Measurements from ENCODE around the gene KIAA2012. TPM values are rescaled to one million over a fixed set of nuclear protein-coding genes. Genes with fewer than 3 reads are reported as not detected.

The KIAA2012 gene
- total RNA-seq, result not detected

GRCh38 chr2:202072737-202073401, at the start of gene KIAA2012:
Gene KIAA2012, plus strand, starts transcription at chr2:202073255. Its CDS starts 373 bp downstream, at chr2:202073628.
- intact Hi-C loops (cut with DNase I), result no loop called here
- ATAC-seq (peak; percentile 73), DNase-seq (ENCODE audit: low spot score) (no peak)

- no peak for ATAC-seq
Observed at GRCh38 chr2:202023904-202024266, 49.2 kb upstream of the KIAA2012 start.

GRCh38 chr2:202024871-202025270, 48.2 kb upstream of the KIAA2012 start:
- no peak for DNase-seq (ENCODE audit: low spot score)
- ATAC-seq, result no peak
- intact Hi-C loops (cut with DNase I), result no loop called here

More at GRCh38 chr2:202023904-202024266, 49.2 kb upstream of the KIAA2012 start:
- no peak for DNase-seq (ENCODE audit: low spot score)
- intact Hi-C loops (cut with DNase I), result no loop called here

- DNase-seq (ENCODE audit: low spot score) (no peak), ATAC-seq (no peak)
- intact Hi-C loops (cut with DNase I), result no loop called here
Observed at GRCh38 chr2:202025816-202026215, 47.2 kb upstream of the KIAA2012 start.

GRCh38 chr2:202026507-202026906, 46.5 kb upstream of the KIAA2012 start:
- DNase-seq (ENCODE audit: low spot score), result no peak
- intact Hi-C loops (cut with DNase I), result no loop called here
- no peak for ATAC-seq

GRCh38 chr2:202030691-202031090, 42.4 kb upstream of the KIAA2012 start:
- no peak for DNase-seq (ENCODE audit: low spot score)
- intact Hi-C loops (cut with DNase I), result no loop called here
- ATAC-seq, result no peak

GRCh38 chr2:202031246-202031951, 41.7 kb upstream of the KIAA2012 start:
- ATAC-seq (no peak), DNase-seq (ENCODE audit: low spot score) (no peak)
- intact Hi-C loops (cut with DNase I), result no loop called here

- intact Hi-C loops (cut with DNase I), result no loop called here
- peak; percentile 78 for ATAC-seq
Observed at GRCh38 chr2:202032846-202033316, 40.2 kb upstream of the KIAA2012 start.

GRCh38 chr2:202033317-202034248, 39.5 kb upstream of the KIAA2012 start, which contains the start of gene FZD7:
Gene FZD7, plus strand, starts transcription at chr2:202033855. Its CDS starts 793 bp downstream, at chr2:202034648.
- intact Hi-C loops (cut with DNase I), result no loop called here
- ATAC-seq, result peak; percentile 95
- peak; percentile 98 for DNase-seq (ENCODE audit: low spot score)

More at GRCh38 chr2:202032846-202033316, 40.2 kb upstream of the KIAA2012 start:
- peak; percentile 81 for DNase-seq (ENCODE audit: low spot score)

- intact Hi-C loops (cut with DNase I), result no loop called here
- ATAC-seq, result no peak
- peak; percentile 67 for DNase-seq (ENCODE audit: low spot score)
Observed at GRCh38 chr2:202034249-202035088, 38.6 kb upstream of the KIAA2012 start.

GRCh38 chr2:202035089-202035940, 37.7 kb upstream of the KIAA2012 start:
- ATAC-seq (peak; percentile 49), DNase-seq (ENCODE audit: low spot score) (peak; percentile 85)
- intact Hi-C loops (cut with DNase I), result no loop called here

- DNase-seq (ENCODE audit: low spot score) (no peak), ATAC-seq (no peak)
- intact Hi-C loops (cut with DNase I), result no loop called here
Observed at GRCh38 chr2:202035941-202036372, 37.1 kb upstream of the KIAA2012 start.

- ATAC-seq, result no peak
- no peak for DNase-seq (ENCODE audit: low spot score)
- intact Hi-C loops (cut with DNase I), result no loop called here
Observed at GRCh38 chr2:202036601-202037037, 36.4 kb upstream of the KIAA2012 start.

GRCh38 chr2:202037086-202037485, 36.0 kb upstream of the KIAA2012 start:
- DNase-seq (ENCODE audit: low spot score) (no peak), ATAC-seq (no peak)
- intact Hi-C loops (cut with DNase I), result no loop called here

GRCh38 chr2:202038471-202039277, 34.4 kb upstream of the KIAA2012 start:
- no peak for DNase-seq (ENCODE audit: low spot score)
- ATAC-seq, result peak; percentile 26
- intact Hi-C loops (cut with DNase I), result no loop called here

- intact Hi-C loops (cut with DNase I), result no loop called here
- ATAC-seq, result no peak
- DNase-seq (ENCODE audit: low spot score), result no peak
Observed at GRCh38 chr2:202039278-202040078, 33.6 kb upstream of the KIAA2012 start.

Data from sciatic nerve (tissue), 2 donors.